ENCODE measurements around the gene JAM3.
A peak's percentile ranks its signal among the peaks of the same experiment; 100 is the strongest.

Gene JAM3

GRCh38 chr11:134063991-134064747 lies 4.7 kb upstream of the JAM3 start:
- H3K4me3 ChIP-seq (ENCODE audit: control insufficient read depth in 1 of 7, extremely low read depth in 1 of 7, insufficient read depth in 4 of 7, low read depth in 2 of 7, low read length in 6 of 7) = no peak overlapping the region
- ChIA-PET POLR2A (no interaction called here), CTCF (interaction anchor here (1.7 to 3.3 kb wide), 5 partner anchors 8 to 75 kb away, joined by 5 to 15 read pairs (median 7); no protein-coding TSS in a partner anchor)
- 100% methylated on average over 11 of the region's 12 CpGs for WGBS (ENCODE audit: insufficient coverage)
- DNase-seq = no peak
- H3K9me3 ChIP-seq (ENCODE audit: control extremely low read depth in 1 of 5, control insufficient read depth in 4 of 5, insufficient read depth in 2 of 5, low read depth in 1 of 5, low read length in 4 of 5) = no peaks in the 10 kb centered on the region
- H3K36me3 ChIP-seq (ENCODE audit: control insufficient read depth in 4 of 4, insufficient read depth in 4 of 4, low read length in 3 of 4) = no peaks in the 10 kb centered on the region
- no peaks in the 10 kb centered on the region for H3K27me3 ChIP-seq (replicated peaks in 2 of 5; ENCODE audit: control insufficient read depth in 4 of 5, insufficient read depth in 5 of 5, low read length in 4 of 5)
- peaks cover 6 to 41% (median 27%) of the 10 kb centered on the region in 4 experiments for H3K4me1 ChIP-seq (ENCODE audit: control extremely low read depth in 1 of 4, control insufficient read depth in 4 of 4, insufficient read depth in 4 of 4, low read length in 3 of 4)
- no peak overlapping the region for H3K27ac ChIP-seq (ENCODE audit: insufficient read depth in 1 of 2, low read depth in 1 of 2, low read length in 2 of 2, poor library complexity in 1 of 2, severe bottlenecking in 2 of 2)

DNA sequence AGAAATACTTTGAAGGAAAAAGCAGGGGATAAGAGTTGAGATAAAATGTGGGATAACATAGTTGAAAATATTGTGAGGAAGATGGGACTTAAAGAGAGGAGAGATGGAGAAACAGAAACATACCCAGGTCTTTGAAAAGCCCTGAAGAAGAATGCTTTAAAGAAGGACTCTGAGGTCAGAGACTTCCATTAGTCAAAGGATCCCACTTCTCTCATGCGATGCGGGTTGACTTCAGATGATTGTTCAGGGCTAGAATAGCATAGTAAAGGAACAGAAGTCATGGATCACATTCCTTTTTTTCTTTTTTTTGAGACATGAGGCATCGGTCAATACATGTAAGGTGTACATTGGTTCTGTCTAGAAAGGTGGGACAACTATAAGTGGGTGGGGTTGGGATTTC lies 3.5 kb upstream of the JAM3 start:
- ChIA-PET POLR2A (no interaction called here), CTCF (no interaction called here)
- WGBS (ENCODE audit: insufficient coverage) = 100% methylated on average over 2 of the region's 3 CpGs

GRCh38 chr11:134066943-134067885 lies 1.7 kb upstream of the JAM3 start:
- H3K27me3 ChIP-seq (replicated peaks in 2 of 5; ENCODE audit: control insufficient read depth in 4 of 5, insufficient read depth in 5 of 5, low read length in 4 of 5) = no peaks in the 10 kb centered on the region
- no peak for DNase-seq
- H3K4me1 ChIP-seq (ENCODE audit: control extremely low read depth in 1 of 4, control insufficient read depth in 4 of 4, insufficient read depth in 4 of 4, low read length in 3 of 4) = peaks cover 0 to 27% (median 14%) of the 10 kb centered on the region in 4 experiments
- H3K9me3 ChIP-seq (ENCODE audit: control extremely low read depth in 1 of 5, control insufficient read depth in 4 of 5, insufficient read depth in 2 of 5, low read depth in 1 of 5, low read length in 4 of 5) = no peaks in the 10 kb centered on the region
- 91% methylated on average over 7 of the region's 12 CpGs for WGBS (ENCODE audit: insufficient coverage)
- ChIA-PET POLR2A (no interaction called here), CTCF (interaction anchor here (1.6 kb wide), 1 partner anchor 17 kb away, joined by 9 read pairs; no protein-coding TSS in a partner anchor)
- no peak overlapping the region for H3K27ac ChIP-seq (ENCODE audit: insufficient read depth in 1 of 2, low read depth in 1 of 2, low read length in 2 of 2, poor library complexity in 1 of 2, severe bottlenecking in 2 of 2)
- H3K4me3 ChIP-seq (ENCODE audit: control insufficient read depth in 1 of 7, extremely low read depth in 1 of 7, insufficient read depth in 4 of 7, low read depth in 2 of 7, low read length in 6 of 7) = no peak overlapping the region
- no peaks in the 10 kb centered on the region for H3K36me3 ChIP-seq (ENCODE audit: control insufficient read depth in 4 of 4, insufficient read depth in 4 of 4, low read length in 3 of 4)

More for the DNA sequence above, 3.5 kb upstream of the JAM3 start:
- Histone ChIP-seq H3K27me3 (replicated peaks in 2 of 5; ENCODE audit: control insufficient read depth in 4 of 5, insufficient read depth in 5 of 5, low read length in 4 of 5) (no peaks in the 10 kb centered on the region), H3K27ac (ENCODE audit: insufficient read depth in 1 of 2, low read depth in 1 of 2, low read length in 2 of 2, poor library complexity in 1 of 2, severe bottlenecking in 2 of 2) (no peak overlapping the region), H3K4me1 (ENCODE audit: control extremely low read depth in 1 of 4, control insufficient read depth in 4 of 4, insufficient read depth in 4 of 4, low read length in 3 of 4) (peaks cover 0 to 40% (median 19%) of the 10 kb centered on the region in 4 experiments), H3K4me3 (ENCODE audit: control insufficient read depth in 1 of 7, extremely low read depth in 1 of 7, insufficient read depth in 4 of 7, low read depth in 2 of 7, low read length in 6 of 7) (no peak overlapping the region), H3K9me3 (ENCODE audit: control extremely low read depth in 1 of 5, control insufficient read depth in 4 of 5, insufficient read depth in 2 of 5, low read depth in 1 of 5, low read length in 4 of 5) (no peaks in the 10 kb centered on the region), H3K36me3 (ENCODE audit: control insufficient read depth in 4 of 4, insufficient read depth in 4 of 4, low read length in 3 of 4) (no peaks in the 10 kb centered on the region)
- DNase-seq = no peak

DNA sequence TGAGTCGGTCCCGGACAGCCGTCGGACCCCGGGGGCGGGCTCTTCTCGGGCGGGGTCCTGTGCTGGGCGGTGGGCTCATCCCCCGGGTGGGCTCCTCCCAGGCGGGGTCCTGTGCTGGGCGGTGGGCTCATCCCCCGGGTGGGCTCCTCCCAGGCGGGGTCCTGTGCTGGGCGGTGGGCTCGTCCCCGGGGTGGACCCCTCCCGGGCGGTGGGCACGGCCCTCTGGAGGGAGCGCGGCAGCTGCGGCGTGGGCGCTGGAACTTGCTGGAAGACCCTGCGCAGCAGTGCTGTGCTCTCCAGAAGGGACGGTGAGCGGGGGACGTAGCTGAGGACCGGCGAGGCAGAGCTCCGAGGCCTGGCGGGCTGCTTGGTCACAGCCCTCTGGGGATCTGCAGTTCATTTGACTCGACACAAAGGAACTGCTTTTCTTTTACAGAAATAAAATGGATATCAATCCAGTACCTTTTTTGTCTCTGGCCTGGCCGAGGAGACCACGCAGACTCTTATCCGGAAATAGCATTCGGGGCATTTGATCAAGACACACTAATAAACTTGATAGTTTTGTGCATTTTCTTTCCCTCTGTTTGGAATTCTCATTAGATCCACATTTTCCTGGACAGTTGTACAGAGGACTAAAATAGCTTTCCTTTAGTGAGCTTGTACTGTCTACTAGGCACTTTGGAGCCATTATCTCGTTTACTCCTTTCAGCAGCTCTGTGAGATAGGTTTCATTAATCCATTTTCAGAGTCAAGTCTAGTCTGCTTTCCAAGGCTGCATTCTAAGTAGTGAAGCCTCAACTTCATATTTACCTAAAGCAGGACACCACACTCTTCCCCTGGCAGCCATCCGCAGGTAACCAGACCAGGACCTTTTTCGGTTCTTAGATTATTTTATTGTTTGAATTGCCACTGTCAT lies 812 bp downstream of the JAM3 start:
- ChIA-PET CTCF (interaction anchor here (1.0 to 1.2 kb wide), 2 partner anchors 10 to 18 kb away, joined by 3 to 4 read pairs; no protein-coding TSS in a partner anchor), POLR2A (no interaction called here)
- Histone ChIP-seq H3K4me3 (ENCODE audit: control insufficient read depth in 1 of 7, extremely low read depth in 1 of 7, insufficient read depth in 4 of 7, low read depth in 2 of 7, low read length in 6 of 7) (peak overlapping the region; percentile 46 to 92 (median 77)), H3K9me3 (ENCODE audit: control extremely low read depth in 1 of 5, control insufficient read depth in 4 of 5, insufficient read depth in 2 of 5, low read depth in 1 of 5, low read length in 4 of 5) (no peaks in the 10 kb centered on the region), H3K36me3 (ENCODE audit: control insufficient read depth in 4 of 4, insufficient read depth in 4 of 4, low read length in 3 of 4) (no peaks in the 10 kb centered on the region), H3K27me3 (replicated peaks in 2 of 5; ENCODE audit: control insufficient read depth in 4 of 5, insufficient read depth in 5 of 5, low read length in 4 of 5) (no peaks in the 10 kb centered on the region), H3K27ac (ENCODE audit: insufficient read depth in 1 of 2, low read depth in 1 of 2, low read length in 2 of 2, poor library complexity in 1 of 2, severe bottlenecking in 2 of 2) (no peak overlapping the region), H3K4me1 (ENCODE audit: control extremely low read depth in 1 of 4, control insufficient read depth in 4 of 4, insufficient read depth in 4 of 4, low read length in 3 of 4) (peaks cover 0 to 15% (median 5%) of the 10 kb centered on the region in 4 experiments)
- peak in 1 of 3 donors; percentile 19 for DNase-seq
- 32% methylated on average over 27 of the region's 41 CpGs for WGBS (ENCODE audit: insufficient coverage)

- H3K27me3 ChIP-seq (replicated peaks in 2 of 5; ENCODE audit: control insufficient read depth in 4 of 5, insufficient read depth in 5 of 5, low read length in 4 of 5) = no peaks in the 10 kb centered on the region
- CTCF ChIA-PET = interaction anchor here (1.0 kb wide), 1 partner anchor 19 kb away, joined by 4 read pairs; no protein-coding TSS in a partner anchor
- no peaks in the 10 kb centered on the region for H3K9me3 ChIP-seq (ENCODE audit: control extremely low read depth in 1 of 5, control insufficient read depth in 4 of 5, insufficient read depth in 2 of 5, low read depth in 1 of 5, low read length in 4 of 5)
- peaks cover 0 to 15% (median 5%) of the 10 kb centered on the region in 4 experiments for H3K4me1 ChIP-seq (ENCODE audit: control extremely low read depth in 1 of 4, control insufficient read depth in 4 of 4, insufficient read depth in 4 of 4, low read length in 3 of 4)
- POLR2A ChIA-PET = no interaction called here
- no peak overlapping the region for H3K27ac ChIP-seq (ENCODE audit: insufficient read depth in 1 of 2, low read depth in 1 of 2, low read length in 2 of 2, poor library complexity in 1 of 2, severe bottlenecking in 2 of 2)
- DNase-seq = no peak
- 97% methylated on average over 5 of the region's 6 CpGs for WGBS (ENCODE audit: insufficient coverage)
- H3K36me3 ChIP-seq (ENCODE audit: control insufficient read depth in 4 of 4, insufficient read depth in 4 of 4, low read length in 3 of 4) = no peaks in the 10 kb centered on the region
- H3K4me3 ChIP-seq (ENCODE audit: control insufficient read depth in 1 of 7, extremely low read depth in 1 of 7, insufficient read depth in 4 of 7, low read depth in 2 of 7, low read length in 6 of 7) = peak overlapping the region in 1 of 7 experiments; percentile 16
Observed at GRCh38 chr11:134070342-134070845, 1.5 kb downstream of the JAM3 start.

DNA sequence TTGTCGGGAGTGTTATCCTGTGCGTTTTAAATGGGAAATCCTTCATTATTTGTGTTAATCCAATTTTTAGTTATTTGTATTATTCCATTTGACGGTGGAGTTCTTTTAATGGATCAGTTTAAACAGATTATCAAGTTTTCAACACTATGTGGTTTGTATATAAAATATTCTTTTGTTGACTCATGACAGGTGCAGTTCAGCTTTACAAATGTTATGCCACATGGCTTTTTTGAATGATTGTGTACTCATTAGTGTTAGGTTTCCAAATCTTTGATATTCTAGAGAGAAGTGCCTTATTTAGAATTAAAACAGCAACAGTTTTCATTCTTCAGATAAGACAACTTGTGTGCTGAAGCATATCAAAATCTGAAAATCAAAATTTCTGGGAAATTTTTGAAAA lies 2.4 kb downstream of the JAM3 start:
- H3K9me3 ChIP-seq (ENCODE audit: control extremely low read depth in 1 of 5, control insufficient read depth in 4 of 5, insufficient read depth in 2 of 5, low read depth in 1 of 5, low read length in 4 of 5) = no peaks in the 10 kb centered on the region
- no peak for DNase-seq
- no peaks in the 10 kb centered on the region for H3K27me3 ChIP-seq (replicated peaks in 2 of 5; ENCODE audit: control insufficient read depth in 4 of 5, insufficient read depth in 5 of 5, low read length in 4 of 5)
- ChIA-PET CTCF (interaction anchor here (0.9 to 2.3 kb wide), 3 partner anchors 8 to 59 kb away, joined by 3 to 13 read pairs (median 3); no protein-coding TSS in a partner anchor), POLR2A (no interaction called here)
- H3K36me3 ChIP-seq (ENCODE audit: control insufficient read depth in 4 of 4, insufficient read depth in 4 of 4, low read length in 3 of 4) = no peaks in the 10 kb centered on the region
- H3K4me3 ChIP-seq (ENCODE audit: control insufficient read depth in 1 of 7, extremely low read depth in 1 of 7, insufficient read depth in 4 of 7, low read depth in 2 of 7, low read length in 6 of 7) = no peak overlapping the region
- H3K4me1 ChIP-seq (ENCODE audit: control extremely low read depth in 1 of 4, control insufficient read depth in 4 of 4, insufficient read depth in 4 of 4, low read length in 3 of 4) = peaks cover 0 to 15% (median 5%) of the 10 kb centered on the region in 4 experiments
- WGBS (ENCODE audit: insufficient coverage) = 100% methylated on average over 1 of the region's 3 CpGs
- H3K27ac ChIP-seq (ENCODE audit: insufficient read depth in 1 of 2, low read depth in 1 of 2, low read length in 2 of 2, poor library complexity in 1 of 2, severe bottlenecking in 2 of 2) = no peak overlapping the region

Measured in common myeloid progenitor, CD34-positive (primary cell).